ENCODE results near the gene MRPL17. TPM values are rescaled to one million over a fixed set of nuclear protein-coding genes. Genes with fewer than 3 reads are reported as not detected.

MRPL17 gene
- total RNA-seq, 1 donor, result 29.7 TPM

DNA sequence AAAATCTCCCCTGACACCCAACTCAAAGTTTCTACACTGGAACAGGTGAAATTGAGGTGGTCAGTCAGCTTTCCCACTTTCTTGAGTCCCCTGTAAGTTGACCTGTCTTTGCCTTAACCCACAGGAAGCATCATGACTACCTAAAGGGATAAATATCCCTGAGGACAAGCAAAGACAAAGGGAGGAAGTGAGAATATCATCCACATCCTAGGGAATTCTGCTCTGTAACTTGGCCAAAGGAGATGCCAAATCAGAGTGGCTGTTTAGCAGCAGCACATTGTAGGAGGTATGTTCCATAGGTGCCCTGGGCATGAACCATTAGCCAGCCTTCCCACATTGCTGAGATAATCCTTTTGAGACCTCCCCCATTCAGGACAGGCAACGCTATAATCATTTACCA is 40.9 kb upstream of the MRPL17 start:
- no peaks in the 10 kb centered on the region for H3K36me3 ChIP-seq (ENCODE audit: insufficient read depth, low read length)
- H3K9me3 ChIP-seq (ENCODE audit: low read depth, low read length), result no peaks in the 10 kb centered on the region
- no peak for DNase-seq (ENCODE audit: insufficient read length, low spot score, missing footprints)
- H3K4me2 ChIP-seq (ENCODE audit: insufficient read depth, low read length), result no peak overlapping the region
- no peaks in the 10 kb centered on the region for H3K79me2 ChIP-seq (ENCODE audit: insufficient read depth, low read length)
- H3K27ac ChIP-seq (ENCODE audit: low read depth, low read length), result no peak overlapping the region
- H4K20me1 ChIP-seq (ENCODE audit: insufficient read depth, low read length), result no peaks in the 10 kb centered on the region
- H3K4me1 ChIP-seq (ENCODE audit: insufficient read depth, low read length), result no peaks in the 10 kb centered on the region
- TF ChIP-seq, protein P1, sequence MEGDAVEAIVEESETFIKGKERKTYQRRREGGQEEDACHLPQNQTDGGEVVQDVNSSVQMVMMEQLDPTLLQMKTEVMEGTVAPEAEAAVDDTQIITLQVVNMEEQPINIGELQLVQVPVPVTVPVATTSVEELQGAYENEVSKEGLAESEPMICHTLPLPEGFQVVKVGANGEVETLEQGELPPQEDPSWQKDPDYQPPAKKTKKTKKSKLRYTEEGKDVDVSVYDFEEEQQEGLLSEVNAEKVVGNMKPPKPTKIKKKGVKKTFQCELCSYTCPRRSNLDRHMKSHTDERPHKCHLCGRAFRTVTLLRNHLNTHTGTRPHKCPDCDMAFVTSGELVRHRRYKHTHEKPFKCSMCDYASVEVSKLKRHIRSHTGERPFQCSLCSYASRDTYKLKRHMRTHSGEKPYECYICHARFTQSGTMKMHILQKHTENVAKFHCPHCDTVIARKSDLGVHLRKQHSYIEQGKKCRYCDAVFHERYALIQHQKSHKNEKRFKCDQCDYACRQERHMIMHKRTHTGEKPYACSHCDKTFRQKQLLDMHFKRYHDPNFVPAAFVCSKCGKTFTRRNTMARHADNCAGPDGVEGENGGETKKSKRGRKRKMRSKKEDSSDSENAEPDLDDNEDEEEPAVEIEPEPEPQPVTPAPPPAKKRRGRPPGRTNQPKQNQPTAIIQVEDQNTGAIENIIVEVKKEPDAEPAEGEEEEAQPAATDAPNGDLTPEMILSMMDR (IDR thresholded peaks at IDR 0.05; ENCODE audit: extremely low read depth, low read depth, low read length), result no peak
- H2AFZ ChIP-seq (ENCODE audit: low read length), result no peak overlapping the region
- no peaks in the 10 kb centered on the region for H3K27me3 ChIP-seq (ENCODE audit: insufficient read depth, low read length)
- H3K4me3 ChIP-seq (ENCODE audit: insufficient read depth, low read length), result no peak overlapping the region

DNA sequence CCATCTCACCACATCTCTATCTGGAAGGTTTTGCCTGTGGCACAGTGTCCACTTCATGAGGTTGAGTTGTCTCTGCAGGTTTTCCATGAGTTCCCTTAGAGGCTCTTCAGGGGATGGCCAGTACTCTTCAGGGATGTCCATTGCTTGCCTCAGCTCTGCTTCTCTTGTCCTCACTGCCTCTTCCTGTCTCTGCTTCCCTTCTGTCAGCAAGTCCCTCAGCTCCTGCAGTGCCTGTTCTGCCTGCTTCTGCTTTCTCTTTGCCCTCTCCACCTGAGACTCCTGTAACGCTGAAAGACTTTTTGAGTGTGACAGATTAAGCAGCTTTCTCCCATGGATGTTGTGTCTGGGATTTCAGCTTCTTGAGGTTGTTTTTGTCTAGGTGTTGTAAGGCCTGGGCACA is 38.2 kb upstream of the MRPL17 start:
- Histone ChIP-seq H4K20me1 (ENCODE audit: insufficient read depth, low read length) (no peaks in the 10 kb centered on the region), H2AFZ (ENCODE audit: low read length) (no peak overlapping the region), H3K4me3 (ENCODE audit: insufficient read depth, low read length) (no peak overlapping the region), H3K9me3 (ENCODE audit: low read depth, low read length) (no peaks in the 10 kb centered on the region), H3K4me1 (ENCODE audit: insufficient read depth, low read length) (no peaks in the 10 kb centered on the region), H3K27ac (ENCODE audit: low read depth, low read length) (no peak overlapping the region), H3K36me3 (ENCODE audit: insufficient read depth, low read length) (no peaks in the 10 kb centered on the region), H3K27me3 (ENCODE audit: insufficient read depth, low read length) (no peaks in the 10 kb centered on the region), H3K79me2 (ENCODE audit: insufficient read depth, low read length) (no peaks in the 10 kb centered on the region), H3K4me2 (ENCODE audit: insufficient read depth, low read length) (no peak overlapping the region)
- no peak for DNase-seq (ENCODE audit: insufficient read length, low spot score, missing footprints)
- TF ChIP-seq, protein P1 (IDR thresholded peaks at IDR 0.05; ENCODE audit: extremely low read depth, low read depth, low read length), result no peak

DNA sequence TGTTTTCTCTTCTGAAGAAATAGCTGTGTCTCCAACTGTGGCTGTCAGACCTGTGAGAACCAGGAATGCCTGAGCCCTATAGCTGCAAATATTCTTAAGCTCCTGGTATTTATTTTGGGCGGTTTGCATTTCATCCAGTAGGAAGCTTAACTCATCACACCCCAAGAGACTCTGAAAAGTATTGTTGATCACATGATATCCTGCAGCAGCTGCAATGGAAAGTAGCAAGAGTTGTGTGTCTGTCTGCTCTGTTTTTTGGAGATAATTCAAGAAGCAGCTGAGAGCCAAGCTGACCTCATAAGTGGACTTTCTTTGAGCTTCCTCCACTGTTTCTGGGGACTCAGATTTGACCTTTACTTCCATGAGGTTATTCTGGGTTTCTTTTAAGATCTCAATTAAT is 36.4 kb upstream of the MRPL17 start:
- Histone ChIP-seq H3K36me3 (ENCODE audit: insufficient read depth, low read length) (no peaks in the 10 kb centered on the region), H3K27me3 (ENCODE audit: insufficient read depth, low read length) (peaks cover 5% of the 10 kb centered on the region), H3K4me1 (ENCODE audit: insufficient read depth, low read length) (no peaks in the 10 kb centered on the region), H3K4me3 (ENCODE audit: insufficient read depth, low read length) (no peak overlapping the region), H3K79me2 (ENCODE audit: insufficient read depth, low read length) (no peaks in the 10 kb centered on the region), H3K9me3 (ENCODE audit: low read depth, low read length) (no peaks in the 10 kb centered on the region), H3K4me2 (ENCODE audit: insufficient read depth, low read length) (no peak overlapping the region), H2AFZ (ENCODE audit: low read length) (no peak overlapping the region), H4K20me1 (ENCODE audit: insufficient read depth, low read length) (no peaks in the 10 kb centered on the region), H3K27ac (ENCODE audit: low read depth, low read length) (no peak overlapping the region)
- TF ChIP-seq, protein P1 (IDR thresholded peaks at IDR 0.05; ENCODE audit: extremely low read depth, low read depth, low read length), result no peak
- DNase-seq (ENCODE audit: insufficient read length, low spot score, missing footprints), result peak; percentile 49

DNA sequence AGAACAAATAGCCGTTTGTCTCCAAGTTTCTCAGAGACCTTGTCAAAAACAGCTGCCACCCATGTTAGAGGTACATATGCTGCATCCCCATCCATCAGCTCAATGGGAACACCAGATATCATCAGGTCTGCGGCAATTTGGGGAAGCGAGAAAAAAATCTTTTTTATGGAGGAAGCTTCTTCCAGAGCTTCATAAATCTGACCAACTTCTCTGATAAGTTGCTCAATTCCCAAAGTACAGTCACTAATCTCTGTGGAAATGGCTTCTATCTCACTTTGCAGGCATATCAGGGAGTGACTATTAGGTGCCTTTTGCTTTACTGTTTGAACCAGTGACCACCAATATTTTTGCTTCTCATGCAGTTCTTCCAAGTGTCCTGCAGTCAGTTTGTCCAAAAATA is 34.3 kb upstream of the MRPL17 start:
- no peaks in the 10 kb centered on the region for H3K36me3 ChIP-seq (ENCODE audit: insufficient read depth, low read length)
- no peaks in the 10 kb centered on the region for H3K79me2 ChIP-seq (ENCODE audit: insufficient read depth, low read length)
- no peaks in the 10 kb centered on the region for H3K9me3 ChIP-seq (ENCODE audit: low read depth, low read length)
- peaks cover 5% of the 10 kb centered on the region for H3K27me3 ChIP-seq (ENCODE audit: insufficient read depth, low read length)
- H3K4me3 ChIP-seq (ENCODE audit: insufficient read depth, low read length), result no peak overlapping the region
- no peaks in the 10 kb centered on the region for H4K20me1 ChIP-seq (ENCODE audit: insufficient read depth, low read length)
- DNase-seq (ENCODE audit: insufficient read length, low spot score, missing footprints), result no peak
- TF ChIP-seq, protein P1 (IDR thresholded peaks at IDR 0.05; ENCODE audit: extremely low read depth, low read depth, low read length), result no peak
- H3K4me1 ChIP-seq (ENCODE audit: insufficient read depth, low read length), result no peaks in the 10 kb centered on the region
- no peak overlapping the region for H2AFZ ChIP-seq (ENCODE audit: low read length)
- H3K27ac ChIP-seq (ENCODE audit: low read depth, low read length), result no peak overlapping the region
- no peak overlapping the region for H3K4me2 ChIP-seq (ENCODE audit: insufficient read depth, low read length)
